ENCODE data around the gene SYP.
A peak's percentile ranks its signal among the peaks of the same experiment; 100 is the strongest.

SYP gene

DNA sequence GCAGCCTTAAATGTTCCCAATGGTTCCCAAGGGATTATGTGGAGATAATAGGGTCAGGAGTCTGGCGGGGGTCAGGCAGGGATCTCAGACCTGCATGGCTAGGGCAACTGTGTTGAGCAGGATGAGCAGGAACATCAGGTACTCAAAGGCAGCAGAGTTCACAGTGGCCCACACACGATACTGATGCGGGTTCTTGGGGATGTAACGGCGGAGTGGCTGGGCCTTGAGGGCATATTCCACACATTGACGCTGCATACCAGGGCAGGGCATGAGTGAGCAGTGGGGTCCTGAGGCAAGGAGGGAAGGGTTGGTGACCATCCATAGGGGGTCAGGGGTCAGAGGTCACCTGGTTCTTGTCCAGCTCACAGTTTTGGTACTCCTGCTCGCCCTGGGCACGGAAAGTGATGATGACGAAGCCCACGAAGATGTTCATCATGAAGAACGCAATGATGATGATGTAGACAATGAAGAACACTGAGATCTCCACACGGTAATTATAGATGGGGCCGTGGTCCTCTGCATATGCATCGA lies 15.1 kb upstream of the SYP start:
- DNase-seq, result no peak

DNA sequence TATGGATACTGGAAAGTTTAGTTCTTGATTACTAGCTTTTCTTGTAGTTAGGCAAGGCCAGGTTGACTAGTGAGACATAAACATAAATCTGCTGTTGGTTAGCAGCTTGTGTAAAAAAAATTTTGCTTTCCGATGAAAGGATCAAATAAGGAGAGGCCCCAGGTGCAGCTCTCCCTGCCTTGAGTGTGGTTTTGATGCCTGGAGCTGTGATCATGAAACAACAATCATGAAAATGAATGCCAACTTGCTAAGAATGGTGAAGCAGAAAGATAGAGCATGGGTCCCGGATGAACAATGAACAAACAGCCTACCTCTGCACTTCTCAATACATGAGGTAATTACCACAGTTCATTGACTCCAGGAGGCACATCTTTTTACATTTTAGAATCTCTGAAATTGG lies 14.4 kb upstream of the SYP start:
- DNase-seq, result no peak

- DNase-seq, result no peak
These were observed 12.9 kb upstream of the SYP start for GRCh38 chrX:49212861-49213260.

- DNase-seq, result no peak
These were observed 12.2 kb upstream of the SYP start for GRCh38 chrX:49212209-49212608.

GRCh38 chrX:49211074-49211473 lies 11.1 kb upstream of the SYP start:
- no peak for DNase-seq

DNA sequence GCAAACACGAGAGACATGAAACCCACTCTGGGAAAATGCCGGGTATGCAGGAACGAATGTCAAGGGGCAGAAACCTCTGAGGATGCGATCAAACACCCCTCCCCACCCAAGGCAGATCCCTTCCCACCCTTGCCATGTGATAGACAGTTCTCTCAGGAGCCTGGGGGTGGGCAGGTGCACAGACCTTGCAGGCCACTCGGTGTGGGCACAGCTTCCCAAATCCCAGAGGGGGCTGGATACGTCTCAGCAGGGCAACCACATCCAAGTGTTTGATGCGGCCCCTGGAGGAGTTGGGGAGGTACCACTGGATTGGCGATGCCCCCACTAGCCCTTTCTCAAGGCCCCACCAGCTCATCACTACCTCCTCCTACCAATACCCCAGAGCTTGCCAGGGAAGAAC lies 10.4 kb upstream of the SYP start:
- no peak for DNase-seq

DNA sequence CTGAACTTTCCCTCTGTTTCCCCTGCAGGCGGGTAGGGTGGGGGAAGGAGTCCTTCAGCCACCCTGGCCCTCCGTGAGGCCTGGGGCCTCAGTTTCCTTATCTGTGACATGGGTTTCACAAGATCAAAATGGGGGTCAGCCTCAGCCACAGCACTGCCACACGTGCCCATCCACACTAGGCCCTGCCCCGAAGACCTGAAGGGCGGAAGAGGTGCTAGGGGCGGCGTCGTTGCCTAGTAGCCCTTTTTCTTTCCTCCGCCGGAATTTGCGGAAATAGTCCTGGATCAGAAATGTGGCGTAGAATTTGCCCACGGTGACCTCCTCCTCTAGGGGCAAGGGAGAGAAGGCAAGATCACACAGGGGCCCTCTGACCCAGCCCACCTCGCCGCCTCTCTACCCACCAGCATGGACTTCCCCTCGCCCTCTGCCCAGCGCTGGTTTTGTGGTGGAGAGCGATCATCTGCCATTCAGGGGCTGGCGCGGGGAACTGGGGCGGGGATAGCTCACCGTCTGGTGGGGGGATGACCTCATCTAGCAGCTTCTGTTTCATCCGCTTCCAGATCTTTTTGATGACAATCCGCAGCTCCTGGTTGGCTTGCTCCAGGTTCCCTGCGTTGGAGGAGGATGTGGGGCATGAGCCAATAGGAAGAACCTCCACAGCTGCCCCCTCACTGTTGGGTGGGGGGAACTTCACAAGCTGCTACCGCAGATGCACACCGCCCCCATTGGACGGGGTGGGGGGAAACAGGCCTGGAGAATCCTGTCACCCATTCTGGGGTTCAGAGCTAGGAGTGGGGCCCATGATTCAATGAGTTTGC lies 9.7 kb upstream of the SYP start:
- no peak for DNase-seq

- no peak for DNase-seq
These were observed 8.4 kb upstream of the SYP start for GRCh38 chrX:49208399-49208798.

DNA sequence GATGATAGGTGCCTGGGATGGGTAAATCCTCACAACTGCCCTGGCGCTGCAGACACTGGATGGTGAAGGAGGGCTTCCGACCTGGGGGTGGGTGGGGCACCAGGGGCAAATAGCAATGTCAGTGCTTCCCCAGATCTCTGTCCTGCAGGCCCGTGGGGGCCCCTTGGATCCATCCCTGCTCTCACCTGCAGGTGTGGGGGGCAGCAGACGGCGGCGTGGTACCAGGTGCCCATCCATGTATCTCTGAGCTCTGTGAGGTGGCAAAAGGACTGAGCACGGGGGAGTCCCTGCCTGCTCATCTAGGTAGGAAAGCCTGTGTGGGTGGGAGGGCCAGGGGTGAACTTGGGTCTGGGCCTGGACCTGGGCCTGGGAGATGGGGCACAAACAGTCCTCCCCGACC lies 6.5 kb upstream of the SYP start:
- DNase-seq, result no peak

- no peak for DNase-seq
These were observed 5.5 kb upstream of the SYP start for GRCh38 chrX:49205443-49205842.

- no peak for DNase-seq
These were observed 4.7 kb upstream of the SYP start for GRCh38 chrX:49204709-49205108.

DNA sequence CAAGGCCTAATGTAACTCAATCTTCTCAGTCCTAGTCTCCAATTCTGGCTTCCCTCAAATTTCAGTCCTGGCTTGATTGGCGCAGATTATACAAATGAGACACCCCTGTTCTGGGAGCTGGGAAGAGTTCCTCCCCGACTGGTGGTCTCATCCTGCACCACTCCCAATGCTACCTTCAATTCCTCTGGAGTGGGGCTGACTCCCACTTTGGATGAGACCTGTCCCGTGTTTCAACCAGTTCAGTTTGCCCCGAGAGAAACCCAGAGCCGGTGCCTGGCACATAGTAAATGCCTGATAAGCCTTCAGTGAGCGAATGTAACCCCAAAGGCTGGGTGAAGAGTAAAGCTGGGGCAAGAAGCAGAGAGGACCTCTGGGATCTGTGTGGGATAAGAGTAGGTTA lies 4.0 kb upstream of the SYP start:
- DNase-seq, result no peak

DNA sequence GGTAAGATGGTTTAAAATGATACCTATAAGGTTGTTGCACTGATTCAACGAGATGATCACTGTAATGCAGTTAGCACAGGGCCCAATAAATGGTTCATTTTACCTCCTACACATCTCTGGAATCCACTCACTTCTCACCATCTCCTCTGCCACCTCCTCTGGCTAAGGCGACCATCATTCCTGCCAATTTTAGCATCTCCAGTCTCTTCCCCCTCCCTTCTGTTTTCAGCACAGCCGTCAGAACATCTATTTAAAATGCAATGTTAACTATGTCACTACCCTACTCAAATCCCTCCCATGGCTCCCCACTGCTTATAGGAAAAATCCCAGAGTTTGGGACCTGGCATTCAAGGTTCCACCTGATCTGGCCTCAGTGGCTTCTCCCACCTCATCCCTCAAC lies 3.5 kb upstream of the SYP start:
- DNase-seq, result no peak

GRCh38 chrX:49202022-49202421 lies 2.0 kb upstream of the SYP start:
- no peak for DNase-seq

DNA sequence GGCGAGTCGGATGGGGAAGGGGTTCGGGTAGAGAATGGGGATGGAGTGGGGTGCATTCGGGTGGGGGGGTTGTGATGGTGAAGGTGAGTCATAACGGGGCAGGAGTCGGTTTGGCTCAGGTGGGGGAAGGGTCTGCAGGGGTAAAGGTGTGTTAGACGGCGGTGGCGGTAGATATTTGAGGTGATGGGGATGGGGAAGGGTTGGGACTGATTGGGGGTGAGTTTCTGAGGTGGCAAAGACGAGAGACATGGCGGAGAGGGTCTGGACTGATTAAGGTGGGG lies 738 bp downstream of the SYP start:
- no peak for DNase-seq

GRCh38 chrX:49198540-49199314 lies 1.3 kb downstream of the SYP start:
- DNase-seq, result no peak

- no peak for DNase-seq
These were observed 2.4 kb downstream of the SYP start for GRCh38 chrX:49197543-49198087.

GRCh38 chrX:49193542-49193964 lies 6.4 kb downstream of the SYP start:
- DNase-seq, result no peak

DNA sequence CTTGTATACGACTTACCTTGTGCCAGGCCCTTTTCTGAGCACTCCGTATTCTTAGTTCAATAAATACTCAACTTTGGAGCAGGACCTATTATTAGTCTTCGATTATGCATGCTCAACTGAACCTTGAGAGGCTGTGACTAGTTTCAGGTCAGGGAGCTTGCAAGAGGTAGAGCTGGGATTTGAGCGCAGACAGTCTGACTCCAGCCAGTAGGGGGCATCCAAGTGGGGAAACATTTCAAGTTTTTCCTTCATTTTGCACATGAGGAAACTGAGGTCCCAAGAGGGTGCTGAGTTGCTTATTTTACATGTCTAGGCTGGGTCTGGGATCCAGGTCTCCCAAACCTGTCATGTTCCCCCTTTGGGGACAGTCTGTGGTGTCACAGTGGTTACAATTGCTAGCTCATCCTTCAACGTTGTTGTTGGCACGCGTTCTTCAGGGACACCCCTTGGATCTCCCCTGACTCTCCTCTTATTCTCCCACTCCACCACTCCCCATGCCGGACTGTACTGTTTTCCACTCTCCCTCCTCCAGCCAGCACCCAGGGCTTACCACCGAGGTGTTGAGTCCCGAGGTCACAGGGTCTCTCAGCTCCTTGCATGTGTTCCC lies 7.2 kb downstream of the SYP start:
- peak; percentile 54 for DNase-seq

DNA sequence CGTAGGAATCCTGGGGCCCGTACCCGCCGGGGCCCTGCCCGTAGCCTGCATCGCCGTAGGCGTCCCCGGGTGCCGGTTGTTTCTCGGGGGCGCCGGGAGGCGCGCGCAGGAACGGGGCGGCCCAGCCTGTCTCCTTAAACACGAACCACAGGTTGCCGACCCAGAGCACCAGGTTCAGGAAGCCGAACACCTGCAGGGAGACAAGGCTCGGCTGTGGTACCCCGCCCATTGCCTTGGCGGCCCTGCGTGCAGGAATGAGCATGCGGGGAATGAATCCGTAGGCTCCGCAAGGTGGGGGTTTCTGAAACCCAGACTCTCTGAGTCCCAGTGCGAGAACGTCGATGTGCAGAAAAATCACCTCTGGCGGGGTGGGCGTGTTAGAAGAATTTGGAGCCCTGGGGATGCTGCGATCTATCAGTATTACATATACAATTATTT lies 8.4 kb downstream of the SYP start:
- DNase-seq, result no peak

DNA sequence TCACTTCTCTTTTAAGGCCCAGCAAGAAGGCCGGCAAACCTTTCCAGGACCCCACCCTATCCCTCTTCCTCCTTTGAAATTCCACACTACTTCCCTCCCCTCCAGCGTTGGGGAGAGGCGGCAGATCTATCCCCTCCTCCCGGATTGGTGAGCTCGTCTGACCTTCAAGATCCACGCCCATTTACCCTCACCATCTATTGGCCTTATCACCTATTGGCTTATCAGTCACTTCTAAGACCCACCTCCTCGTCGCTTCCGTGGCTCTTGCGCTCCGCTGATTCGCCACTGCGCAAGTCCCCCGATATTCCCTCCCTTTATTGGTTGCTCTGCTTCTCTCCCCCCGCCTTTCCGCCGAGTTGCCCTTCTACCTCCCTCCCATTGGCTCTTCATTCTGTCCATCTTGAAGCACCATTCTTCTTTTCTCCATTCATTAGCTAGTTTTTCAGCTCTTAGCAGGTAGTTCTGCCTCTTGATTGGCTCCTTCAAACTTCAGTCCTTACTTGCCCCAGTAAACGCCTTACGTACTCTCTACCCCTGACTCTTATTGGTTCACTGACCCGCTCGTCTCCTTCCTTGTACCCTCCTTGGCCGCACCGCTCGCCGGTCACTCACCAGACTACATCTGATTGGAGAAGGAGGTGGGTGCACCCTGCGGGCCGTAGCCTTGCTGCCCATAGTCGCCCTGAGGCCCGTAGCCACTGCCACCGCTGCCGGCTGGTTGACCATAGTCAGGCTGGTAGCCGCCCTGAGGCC lies 9.0 kb downstream of the SYP start:
- peak; percentile 98 for DNase-seq

GRCh38 chrX:49189606-49190005 lies 10.4 kb downstream of the SYP start:
- no peak for DNase-seq

Data from OCI-M1 (cell line).